Measurements from ENCODE around the gene SLC7A8. TPM values are rescaled to one million over a fixed set of nuclear protein-coding genes. Genes with fewer than 3 reads are reported as not detected.
A peak's percentile ranks its signal among the peaks of the same experiment; 100 is the strongest.

SLC7A8 gene
- total and polyA plus RNA-seq, 2 of the 4 experiments (the other 2 are of a cell fraction): 0.31 TPM; not detected in 1

GRCh38 chr14:23104591-23105347, 78.7 kb downstream of the SLC7A8 start, which contains the start of gene CIROP:
Gene CIROP, minus strand, starts transcription at chr14:23104989. Its CDS starts 69 bp downstream, at chr14:23104920.
- DNase-seq: peak; percentile 22
- peaks cover 3% of the 10 kb centered on the region; the same call in 1 of the 2 replicates for H3K36me3 ChIP-seq (ENCODE audit: control insufficient read depth, insufficient read depth, low read length)

More at GRCh38 chr14:23104591-23105347, 78.7 kb downstream of the SLC7A8 start, which contains the start of gene CIROP:
- H3K79me1 ChIP-seq (ENCODE audit: low read depth in 1 of 2, low read length in 2 of 2): peaks cover 0 to 17% of the 10 kb centered on the region in 2 experiments; a peak in 2 of 4 replicates
- H3K23ac ChIP-seq (ENCODE audit: low read depth, low read length): peak within 1 kb of the TSS; percentile 85
- H4K91ac ChIP-seq (ENCODE audit: insufficient read depth, low read depth, low read length): peak within 1 kb of the TSS; percentile 44
- H2AK9ac ChIP-seq (replicated peaks; ENCODE audit: low read depth, low read length, poor library complexity): peak within 1 kb of the TSS; percentile 66
- BruUV-seq (replicated peaks): no TSS peak
- no peak within 1 kb of the TSS for H3K56ac ChIP-seq (ENCODE audit: extremely low read depth, insufficient read depth, low read length)
- POLR2A ChIA-PET (ENCODE audit: unreplicated experiment): no interaction called here
- H3K4me1 ChIP-seq (ENCODE audit: control insufficient read depth, insufficient read depth, low read length): peaks cover 6% of the 10 kb centered on the region
- H3K9me3 ChIP-seq (ENCODE audit: control insufficient read depth, insufficient read depth, low read length): no peaks in the 10 kb centered on the region
- H3K4ac ChIP-seq (ENCODE audit: low read depth, low read length): peak within 1 kb of the TSS; percentile 75
- peak within 1 kb of the TSS; percentile 77 for H2AK5ac ChIP-seq (ENCODE audit: low read depth, low read length)
- peak within 1 kb of the TSS; percentile 56 for H3K4me2 ChIP-seq (ENCODE audit: low read depth, low read length)
- peak within 1 kb of the TSS; percentile 22; the same call in 1 of the 2 replicates for H3K27ac ChIP-seq (ENCODE audit: insufficient read depth, low read length)
- peak within 1 kb of the TSS; percentile 88 for H2BK120ac ChIP-seq (ENCODE audit: low read depth, low read length)
- peak within 1 kb of the TSS; percentile 90 for H2AFZ ChIP-seq (replicated peaks; ENCODE audit: low read length, poor library complexity)
- peak within 1 kb of the TSS; percentile 41; the same call in 1 of the 2 replicates for H4K5ac ChIP-seq (ENCODE audit: low read depth, low read length)
- CTCF ChIA-PET: interaction anchor here (0.7 to 1.4 kb wide), 2 partner anchors 36 to 43 kb away, joined by 3 to 4 read pairs; no protein-coding TSS in a partner anchor
- peaks cover 10% of the 10 kb centered on the region; the same call in 1 of the 2 replicates for H4K20me1 ChIP-seq (ENCODE audit: insufficient read depth, low read length)
- peak within 1 kb of the TSS; percentile 39 to 59; a peak in 3 of 4 replicates for H4K8ac ChIP-seq (ENCODE audit: low read depth in 2 of 2, low read length in 2 of 2)
- peak within 1 kb of the TSS; percentile 52; the same call in 1 of the 2 replicates for H2BK20ac ChIP-seq (ENCODE audit: low read depth, low read length)
- H3K9ac ChIP-seq (ENCODE audit: low read depth, low read length): peak within 1 kb of the TSS; percentile 56
- H3K14ac ChIP-seq (replicated peaks; ENCODE audit: low read depth, low read length): peak within 1 kb of the TSS; percentile 90
- no peak within 1 kb of the TSS for H2BK5ac ChIP-seq (ENCODE audit: low read depth, low read length, poor library complexity, severe bottlenecking)
- no peaks in the 10 kb centered on the region for H3K27me3 ChIP-seq (ENCODE audit: control insufficient read depth, insufficient read depth, low read length)
- peak; percentile 52 for ATAC-seq (ENCODE audit: low read depth)
- H3K9me1 ChIP-seq (ENCODE audit: insufficient read depth, low read length): peaks cover 2% of the 10 kb centered on the region; the same call in 1 of the 2 replicates
- H3K4me3 ChIP-seq (ENCODE audit: insufficient read depth, low read depth, low read length): no peak within 1 kb of the TSS
- in situ Hi-C loops (cut with MboI; ENCODE audit: low sequenced_read_pairs): loop anchor here (5.0 kb wide), 1 partner anchor 37 kb away; no protein-coding TSS in a partner anchor
- WGBS, 2 experiments (ENCODE audit: extremely low coverage in 2 of 2, insufficient read length in 1 of 2): 0% methylated on average over 2 of the region's 11 CpGs; no CpG with 5 or more reads in 1 of the 2 experiments
- intact Hi-C loops (cut with micrococcal nuclease): no loop called here
- H2BK15ac ChIP-seq (ENCODE audit: low read depth, low read length): peak within 1 kb of the TSS; percentile 65; the same call in 1 of the 3 replicates
- dilution Hi-C loops (cut with HindIII; ENCODE audit: low sequenced_read_pairs, unreplicated experiment): no loop called here
- TF ChIP-seq FOS (IDR thresholded peaks at IDR 0.05; ENCODE audit: low read depth, low read length) (no peak), RAD21 (IDR thresholded peaks at IDR 0.05; ENCODE audit: low read length) (no peak), MAFK (IDR thresholded peaks at IDR 0.05; ENCODE audit: low read depth, low read length) (no peak), BHLHE40 (IDR thresholded peaks at IDR 0.05; ENCODE audit: low read depth, low read length) (no peak), RFX5 (IDR thresholded peaks at IDR 0.05; ENCODE audit: low read depth, low read length) (no peak), ELK1 (IDR thresholded peaks at IDR 0.05; ENCODE audit: borderline replicate concordance, low read depth, low read length) (no peak), CTCF (conservative IDR thresholded peaks at IDR 0.05; ENCODE audit: low read depth, low read length) (no peak), NFE2L2 (IDR thresholded peaks at IDR 0.05; ENCODE audit: low read depth, low read length) (no peak)
- H3K18ac ChIP-seq (ENCODE audit: low read depth, low read length): peak within 1 kb of the TSS; percentile 44; the same call in 1 of the 2 replicates

Measured in IMR-90 (cell line).